Astrocyte (in vitro differentiated cells and primary cell): Measurements from ENCODE around the gene OPN1SW. TPM values are rescaled to one million over a fixed set of nuclear protein-coding genes. Genes with fewer than 3 reads are reported as not detected.

ENCODE experiments used
- DNase-seq: peaks from one replicate; pipeline ENCODE4 v3.0.0-alpha.2; 2010; ENCODE audit warnings: low read depth
- FAIRE-seq: peaks from 2 replicates; lab custom pipeline; 2011; peaks lifted over from hg19 to GRCh38; lab: Jason Lieb, UNC
- H2AFZ ChIP-seq: 2 replicates; pipeline ENCODE4 v1.6.0; 2012; ENCODE audit warnings: low read depth, low read length, inconsistent platforms
- H3K27ac ChIP-seq: 2 replicates; pipeline ENCODE4 v1.5.1; 2011; ENCODE audit warnings: low read depth, low read length, inconsistent platforms
- H3K27me3 ChIP-seq: 2 replicates; pipeline ENCODE4 v1.6.0; 2011; ENCODE audit warnings: low read length, inconsistent platforms; ENCODE audit not compliant: insufficient read depth
- H3K36me3 ChIP-seq: 2 replicates; pipeline ENCODE4 v1.5.1; 2011; ENCODE audit warnings: low read length, inconsistent platforms; ENCODE audit not compliant: insufficient read depth
- H3K4me1 ChIP-seq: 2 replicates; pipeline ENCODE4 v1.5.1; 2011; ENCODE audit warnings: low read length, inconsistent platforms; ENCODE audit not compliant: insufficient read depth
- H3K4me2 ChIP-seq: 2 replicates; pipeline ENCODE4 v1.6.0; 2012; ENCODE audit warnings: low read length, inconsistent platforms
- H3K4me3 ChIP-seq: 2 replicates; pipeline ENCODE4 v1.5.1; 2011; ENCODE audit warnings: low read depth, mild to moderate bottlenecking, low read length, inconsistent platforms; ENCODE audit not compliant: insufficient read depth
- H3K79me2 ChIP-seq: 2 replicates; pipeline ENCODE4 v1.6.0; 2012; ENCODE audit warnings: mild to moderate bottlenecking, low read length, inconsistent platforms; ENCODE audit not compliant: insufficient read depth
- H3K9ac ChIP-seq: 2 replicates; pipeline ENCODE4 v1.6.0; 2012; ENCODE audit warnings: mild to moderate bottlenecking, low read length, inconsistent platforms
- H3K9me3 ChIP-seq: 2 replicates; pipeline ENCODE4 v1.5.1; 2012; ENCODE audit warnings: low read depth, mild to moderate bottlenecking, low read length, inconsistent platforms; ENCODE audit not compliant: insufficient read depth
- H4K20me1 ChIP-seq: 2 replicates; pipeline ENCODE4 v1.6.0; 2012; ENCODE audit warnings: low read length, inconsistent platforms; ENCODE audit not compliant: insufficient read depth
- H3K27ac Mint-ChIP-seq: one replicate; pipeline ENCODE4 v1.8.0; 2021; ENCODE audit warnings: mild to moderate bottlenecking, mixed read lengths; ENCODE audit not compliant: unreplicated experiment
- H3K27me3 Mint-ChIP-seq: one replicate; pipeline ENCODE4 v1.8.0; 2021; ENCODE audit warnings: low read depth, mixed read lengths; ENCODE audit not compliant: unreplicated experiment
- H3K36me3 Mint-ChIP-seq: one replicate; pipeline ENCODE4 v1.8.0; 2021; ENCODE audit warnings: low read depth, mixed read lengths; ENCODE audit not compliant: unreplicated experiment
- H3K4me1 Mint-ChIP-seq: one replicate; pipeline ENCODE4 v1.8.0; 2021; ENCODE audit warnings: low read depth, mixed read lengths; ENCODE audit not compliant: unreplicated experiment
- H3K4me3 Mint-ChIP-seq: one replicate; pipeline ENCODE4 v1.8.0; 2021; ENCODE audit warnings: mild to moderate bottlenecking, moderate library complexity, mixed read lengths; ENCODE audit not compliant: unreplicated experiment
- H3K9me3 Mint-ChIP-seq: one replicate; pipeline ENCODE4 v1.8.0; 2021; ENCODE audit warnings: mild to moderate bottlenecking, mixed read lengths; ENCODE audit not compliant: unreplicated experiment
- CTCF ChIP-seq: IDR thresholded peaks from 2 replicates; pipeline ENCODE4 v1.5.1; 2011; ENCODE audit warnings: low read depth, mild to moderate bottlenecking, inconsistent platforms, low read length, moderate library complexity; ENCODE audit not compliant: insufficient read depth
- EZH2 ChIP-seq: IDR thresholded peaks from 2 replicates; pipeline ENCODE4 v1.6.1; 2012; ENCODE audit warnings: mild to moderate bottlenecking, low read length, inconsistent platforms; ENCODE audit not compliant: insufficient read depth
- total RNA-seq: library from RNA; stranded (reverse); gene quantifications from 2 replicates; pipeline ENCODE4 v1.2.1, GENCODE V29; 2021

Gene OPN1SW
- total RNA-seq, 1 donor from 2014 or later: not detected

- Histone ChIP-seq H3K9ac (no peak overlapping the region), H3K4me3 (no peak overlapping the region), H3K4me1 (peaks cover 10% of the 10 kb centered on the region), H3K4me2 (no peak overlapping the region), H3K36me3 (no peaks in the 10 kb centered on the region), H4K20me1 (no peaks in the 10 kb centered on the region), H3K27me3 (peaks cover 7% of the 10 kb centered on the region), H2AFZ (no peak overlapping the region), H3K27ac (no peak overlapping the region), H3K79me2 (no peaks in the 10 kb centered on the region), H3K9me3 (no peaks in the 10 kb centered on the region)
- no peak for FAIRE-seq
- peaks cover 2% of the 10 kb centered on the region for H3K4me1 Mint-ChIP-seq
- H3K9me3 Mint-ChIP-seq: no peaks in the 10 kb centered on the region
- H3K27ac Mint-ChIP-seq: no peak overlapping the region
- no peak for DNase-seq
- H3K36me3 Mint-ChIP-seq: no peaks in the 10 kb centered on the region
- no peak for TF ChIP-seq EZH2
- no peak for TF ChIP-seq CTCF
- peaks cover 18% of the 10 kb centered on the region for H3K27me3 Mint-ChIP-seq
- no peak overlapping the region for H3K4me3 Mint-ChIP-seq
These were observed 50.1 kb downstream of the OPN1SW start for GRCh38 chr7:128725531-128725930.

GRCh38 chr7:128724743-128725142 lies 50.9 kb downstream of the OPN1SW start:
- H3K4me2 ChIP-seq: no peak overlapping the region
- no peak overlapping the region for H3K4me3 ChIP-seq
- DNase-seq: no peak
- no peak overlapping the region for H3K27ac ChIP-seq
- peaks cover 2% of the 10 kb centered on the region for H3K4me1 Mint-ChIP-seq
- peaks cover 7% of the 10 kb centered on the region for H3K27me3 ChIP-seq
- no peak for FAIRE-seq
- no peak overlapping the region for H3K4me3 Mint-ChIP-seq
- H3K36me3 Mint-ChIP-seq: no peaks in the 10 kb centered on the region
- H3K79me2 ChIP-seq: no peaks in the 10 kb centered on the region
- TF ChIP-seq CTCF: no peak
- TF ChIP-seq EZH2: no peak
- peaks cover 18% of the 10 kb centered on the region for H3K27me3 Mint-ChIP-seq
- peaks cover 10% of the 10 kb centered on the region for H3K4me1 ChIP-seq
- H4K20me1 ChIP-seq: no peaks in the 10 kb centered on the region
- no peaks in the 10 kb centered on the region for H3K36me3 ChIP-seq
- no peaks in the 10 kb centered on the region for H3K9me3 ChIP-seq
- no peaks in the 10 kb centered on the region for H3K9me3 Mint-ChIP-seq
- H3K9ac ChIP-seq: no peak overlapping the region
- no peak overlapping the region for H2AFZ ChIP-seq
- H3K27ac Mint-ChIP-seq: no peak overlapping the region

Other genes with a start within 250 kb of the OPN1SW start
- 2.7 and 5.9 TPM in 2 replicates for gene GARIN1A, start 103.5 kb downstream of the OPN1SW start, total RNA-seq
- gene CALU, start 36.4 kb downstream of the OPN1SW start, total RNA-seq: 670 and 732 TPM in 2 replicates
- gene CCDC136, start 16.2 kb upstream of the OPN1SW start, total RNA-seq: 14.4 and 14.9 TPM in 2 replicates
- gene FLNC, start 54.6 kb upstream of the OPN1SW start, total RNA-seq: 308 and 364 TPM in 2 replicates
- gene ATP6V1F, start 87.1 kb upstream of the OPN1SW start, total RNA-seq: 193 TPM in 2 replicates
- gene KCP, start 134.9 kb upstream of the OPN1SW start, total RNA-seq: 0.20 and 0.41 TPM in 2 replicates
- 0.36 TPM in 1 of 2 replicates, not detected in the other for gene IRF5, start 162.1 kb upstream of the OPN1SW start, total RNA-seq